K562 (cell line): ENCODE measurements around the gene AMIGO1. TPM values are rescaled to one million over a fixed set of nuclear protein-coding genes. Genes with fewer than 3 reads are reported as not detected.
A peak's percentile ranks its signal among the peaks of the same experiment; 100 is the strongest.

Source experiments
- ARID3B ChIP-seq: fragments of 250-450 bp; sonication (Bioruptor Pico); IDR thresholded peaks from 2 replicates; pipeline ENCODE4 v1.4.0; 2020; ENCODE audit warnings: borderline replicate concordance
- COPS2 ChIP-seq: fragments of 450-650 bp; conservative IDR thresholded peaks from 2 replicates; pipeline ENCODE4 v1.6.1; 2016; ENCODE audit warnings: mild to moderate bottlenecking, moderate library complexity
- CXXC5 ChIP-seq: fragments of 250-450 bp; sonication (Bioruptor Pico); IDR thresholded peaks from 2 replicates; pipeline ENCODE4 v1.8.0; 2022; ENCODE audit warnings: inconsistent platforms, mild to moderate bottlenecking, moderate library complexity
- DIDO1 ChIP-seq: fragments of 450-650 bp; IDR thresholded peaks from 2 replicates; pipeline ENCODE4 v1.6.1; 2016; ENCODE audit warnings: low read depth, missing biosample characterization, missing genetic modification characterization
- ELK1 ChIP-seq: sonication (generic); formaldehyde crosslinking; IDR thresholded peaks from 2 replicates; pipeline ENCODE4 v1.8.1; 2022; ENCODE audit warnings: missing genetic modification reagents
- GATAD2B ChIP-seq: fragments of 450-650 bp; IDR thresholded peaks from 2 replicates; pipeline ENCODE4 v1.6.1; 2017; ENCODE audit warnings: mild to moderate bottlenecking, borderline replicate concordance
- HDAC6 ChIP-seq: IDR thresholded peaks from 2 replicates; pipeline ENCODE4 v1.6.1; 2012; ENCODE audit warnings: low read depth, mild to moderate bottlenecking, control low read depth, inconsistent platforms, low read length, moderate library complexity
- HNRNPK ChIP-seq: fragments of 200-400 bp; formaldehyde crosslinking; IDR thresholded peaks from one replicate; pipeline ENCODE4 v1.6.1; 2018; ENCODE audit warnings: mild to moderate bottlenecking, low read depth, low read length; ENCODE audit not compliant: poor library complexity, severe bottlenecking
- KHSRP ChIP-seq: fragments of 450-650 bp; IDR thresholded peaks from 2 replicates; pipeline ENCODE4 v1.6.1; 2017
- NFATC3 ChIP-seq: fragments of 450-650 bp; IDR thresholded peaks from 2 replicates; pipeline ENCODE4 v1.6.1; 2017; ENCODE audit warnings: mild to moderate bottlenecking
- NFE2L1 ChIP-seq: fragments of 450-650 bp; IDR thresholded peaks from 2 replicates; pipeline ENCODE4 v1.6.1; 2016; ENCODE audit warnings: missing genetic modification characterization, low read depth, mild to moderate bottlenecking, missing compliant biosample characterization, moderate library complexity, borderline replicate concordance
- NRF1 ChIP-seq, 2 experiments: fragments of 450-650 bp; IDR thresholded peaks in 1 of 2; conservative IDR thresholded peaks in 1 of 2; 2 replicates each; pipeline ENCODE4 v1.6.1; 2014; ENCODE audit warnings: mild to moderate bottlenecking in 2 of 2
- SMARCA4 ChIP-seq: fragments of 450-650 bp; IDR thresholded peaks from 2 replicates; pipeline ENCODE4 v1.6.1; 2016
- TSC22D4 ChIP-seq: fragments of 450-650 bp; IDR thresholded peaks from 2 replicates; pipeline ENCODE4 v1.6.1; 2016; ENCODE audit warnings: missing genetic modification characterization, missing biosample characterization, control low read depth
- U2AF2 ChIP-seq: fragments of 200-400 bp; formaldehyde crosslinking; optimal IDR thresholded peaks from 2 replicates; pipeline ENCODE3; 2017; ENCODE audit warnings: low read depth, mild to moderate bottlenecking, low read length
- ZNF165 ChIP-seq: fragments of 250-450 bp; sonication (Bioruptor Pico); IDR thresholded peaks from 2 replicates; pipeline ENCODE4 v1.4.0; 2020; ENCODE audit warnings: borderline replicate concordance
- ZNF197 ChIP-seq: fragments of 200-800 bp; sonication (Bioruptor generic); IDR thresholded peaks from 2 replicates; pipeline ENCODE4 v1.6.1; 2016; ENCODE audit warnings: low read depth, missing genetic modification characterization, missing compliant biosample characterization
- ZNF253 ChIP-seq: fragments of 250-450 bp; sonication (Bioruptor Pico); conservative IDR thresholded peaks from 2 replicates; pipeline ENCODE4 v1.6.1; 2021; ENCODE audit warnings: mild to moderate bottlenecking
- ZNF384 ChIP-seq: IDR thresholded peaks from 2 replicates; pipeline ENCODE4 v1.6.1; 2012; ENCODE audit warnings: low read depth, low read length, improper control_type of control experiment
- ZNF589 ChIP-seq: fragments of 200-800 bp; sonication (Bioruptor generic); IDR thresholded peaks from 2 replicates; pipeline ENCODE4 v1.6.1; 2016; ENCODE audit warnings: low read depth, missing genetic modification characterization, missing compliant biosample characterization
- polyA plus RNA-seq, 8 experiments: library from polyadenylated mRNA; depleted of rRNA in 4 of 8; stranded (reverse) in 5 of 8; unstranded in 3 of 8; fragments of >200 nt; fragmentation: Nextera tagmentation in 2 of 8; fragmentation: Illumina TruSeq in 1 of 8; extraction: Ambion mirVana in 2 of 8; extraction: Trizol in 1 of 8; gene quantifications; 2 replicates each; pipeline versions ENCODE4 v1.2.1 to v1.2.3, GENCODE V29; 2011 to 2014; ENCODE audit warnings: inconsistent platforms in 1 of 8, missing spikeins in 1 of 8
- total RNA-seq, 7 experiments: library from RNA; depleted of rRNA in 6 of 7; stranded (reverse); fragments of >200 nt in 6 of 7; fragmentation: Illumina TruSeq in 2 of 7; extraction: Trizol in 2 of 7; gene quantifications; 2 replicates each; pipeline versions ENCODE4 v1.2.1 to v1.2.3, GENCODE V29; 2011 to 2021; ENCODE audit warnings: low replicate concordance in 1 of 7

AMIGO1 gene
- total and polyA plus RNA-seq, 9 of the 15 experiments (the other 6 are each of a cell fraction or from before 2014, with no cell fraction given), result 0.24 to 1.0 (median 0.54) TPM

GRCh38 chr1:109546311-109547109, 37.0 kb upstream of the AMIGO1 start (continued):
- TF ChIP-seq ARID3B (CRISPR knock-in tag), result no peak
- no peak for TF ChIP-seq DIDO1
- TF ChIP-seq HDAC6, result no peak
- no peak for TF ChIP-seq ZNF253 (CRISPR knock-in tag)
- no peak; the same call in 1 of the 2 replicates for TF ChIP-seq SMARCA4
- TF ChIP-seq U2AF2, result no peak
- peak; percentile 23 for TF ChIP-seq CXXC5 (CRISPR knock-in tag)
- no peak for TF ChIP-seq NFE2L1 (tag)
- TF ChIP-seq NRF1 (conservative IDR thresholded peaks at IDR 0.05 in 1 of 2, IDR thresholded peaks at IDR 0.05 in 1 of 2), result no peak
- TF ChIP-seq TSC22D4, result no peak
- no peak for TF ChIP-seq ELK1 (CRISPR knock-in tag)
- no peak for TF ChIP-seq KHSRP
- TF ChIP-seq NFATC3, result no peak
- TF ChIP-seq ZNF589, result no peak
- no peak for TF ChIP-seq ZNF197 (CRISPR knock-in tag)
- peak; percentile 53; the same call in 1 of the 2 replicates for TF ChIP-seq GATAD2B
- no peak for TF ChIP-seq HNRNPK
- TF ChIP-seq COPS2, result no peak
- TF ChIP-seq ZNF165 (CRISPR knock-in tag), result no peak
- 0 out of 2 replicates have a peak, but pooled peaks have one; percentile 27 for TF ChIP-seq ZNF384
